B cell (primary cell): Measurements from ENCODE around the gene VAPB. TPM values are rescaled to one million over a fixed set of nuclear protein-coding genes. Genes with fewer than 3 reads are reported as not detected.

Experiments used
- ATAC-seq: fragments of 200-7000 bp; cut with Tn5 transposase; one replicate; pipeline ENCODE4 v1.10.0; 2021; ENCODE audit warnings: low read depth, mild to moderate bottlenecking, moderate number of reproducible peaks, moderate library complexity
- CTCF ChIA-PET: fragments of 350-600 bp; sonication (Branson Sonifier 250); formaldehyde crosslinking; loops from one replicate; lab custom pipeline; 2021; ENCODE audit warnings: antibody characterized with exemption, inconsistent platforms; lab: Charles Lee
- POLR2A ChIA-PET: fragments of 350-600 bp; sonication (Branson Sonifier 250); formaldehyde crosslinking; loops from one replicate; lab custom pipeline; 2021; ENCODE audit warnings: antibody characterized with exemption; lab: Charles Lee
- DNase-seq: peaks from one replicate; pipeline ENCODE4 v3.0.0; 2013
- H2AFZ ChIP-seq: 2 replicates; pipeline ENCODE4 v1.6.1; 2012; ENCODE audit warnings: mild to moderate bottlenecking, low read depth, low read length; ENCODE audit not compliant: insufficient read depth, poor library complexity, severe bottlenecking
- H3K27ac ChIP-seq, 2 donors: 1 replicate in 1 of 2; 2 replicates in 1 of 2; pipeline ENCODE4 v1.5.1; 2012 to 2013; ENCODE audit warnings: low read length in 2 of 2, mild to moderate bottlenecking in 2 of 2, moderate library complexity in 1 of 2
- H3K27me3 ChIP-seq, 4 experiments: fragments of 200-600 bp in 1 of 4; sonication (generic) in 1 of 4; replicated peaks in 1 of 4; 1 replicate in 2 of 4; 2 replicates in 2 of 4; pipeline versions ENCODE4 v1.6.1 to v1.7.0; 2013 to 2016; ENCODE audit warnings: low read length in 3 of 4, mild to moderate bottlenecking in 2 of 4, mixed read lengths in 1 of 4, moderate library complexity in 1 of 4; ENCODE audit not compliant: insufficient read depth in 4 of 4, control insufficient read depth in 3 of 4; ENCODE audit errors: control extremely low read depth in 1 of 4
- H3K36me3 ChIP-seq, 2 experiments: replicated peaks in 1 of 2; 1 replicate in 1 of 2; 2 replicates in 1 of 2; pipeline versions ENCODE4 v1.6.1 to v1.7.1; 2013; ENCODE audit warnings: low read length in 1 of 2; ENCODE audit not compliant: insufficient read depth in 2 of 2, control insufficient read depth in 1 of 2; ENCODE audit errors: control extremely low read depth in 1 of 2, extremely low read depth in 1 of 2
- H3K4me1 ChIP-seq, 2 donors: fragments of 200-600 bp in 1 of 2; sonication (generic) in 1 of 2; 1 replicate in 1 of 2; 2 replicates in 1 of 2; pipeline versions ENCODE4 v1.5.1 to v1.6.1; 2013 to 2017; ENCODE audit warnings: low read length in 2 of 2; ENCODE audit not compliant: control insufficient read depth in 2 of 2, insufficient read depth in 2 of 2
- H3K4me2 ChIP-seq: replicated peaks from 2 replicates; pipeline ENCODE3; 2012; ENCODE audit warnings: mild to moderate bottlenecking, low read depth, low read length; ENCODE audit not compliant: poor library complexity, severe bottlenecking
- H3K4me3 ChIP-seq, 5 experiments: fragments of 200-600 bp in 1 of 5; sonication (generic) in 1 of 5; 1 replicate in 3 of 5; 2 replicates in 2 of 5; pipeline versions ENCODE4 v1.5.1 to v1.7.0; 2011 to 2016; ENCODE audit warnings: low read length in 4 of 5, mild to moderate bottlenecking in 4 of 5, low read depth in 2 of 5, control low read depth in 1 of 5, moderate library complexity in 1 of 5; ENCODE audit not compliant: insufficient read depth in 1 of 5; ENCODE audit errors: control extremely low read depth in 1 of 5, extremely low read depth in 1 of 5
- H3K79me2 ChIP-seq: fragments of 200-600 bp; sonication (generic); one replicate; pipeline ENCODE4 v1.6.0; 2016; ENCODE audit warnings: low read length; ENCODE audit not compliant: control insufficient read depth, insufficient read depth
- H3K9ac ChIP-seq: fragments of 200-600 bp; sonication (generic); 2 replicates; pipeline ENCODE4 v1.6.1; 2017; ENCODE audit warnings: mild to moderate bottlenecking, low read length, moderate library complexity
- H3K9me3 ChIP-seq, 3 donors: one replicate each; pipeline versions ENCODE4 v1.6.1 to v1.7.1; 2013; ENCODE audit warnings: low read length in 2 of 3; ENCODE audit not compliant: control insufficient read depth in 2 of 3, insufficient read depth in 1 of 3; ENCODE audit errors: control extremely low read depth in 1 of 3
- H4K20me1 ChIP-seq: 2 replicates; pipeline ENCODE4 v1.6.0; 2012; ENCODE audit warnings: mild to moderate bottlenecking, low read length; ENCODE audit not compliant: insufficient read depth, control insufficient read depth, poor library complexity, severe bottlenecking
- H3K27ac Mint-ChIP-seq: one replicate; pipeline ENCODE4 v1.8.0; 2021; ENCODE audit warnings: mixed read lengths
- H3K27me3 Mint-ChIP-seq: one replicate; pipeline ENCODE4 v1.8.0; 2021; ENCODE audit warnings: mixed read lengths
- H3K4me1 Mint-ChIP-seq: one replicate; pipeline ENCODE4 v1.8.0; 2021; ENCODE audit warnings: mixed read lengths
- H3K4me3 Mint-ChIP-seq: one replicate; pipeline ENCODE4 v1.8.0; 2021; ENCODE audit warnings: mixed read lengths
- H3K9me3 Mint-ChIP-seq: one replicate; pipeline ENCODE4 v1.8.0; 2022; ENCODE audit warnings: mixed read lengths; ENCODE audit not compliant: insufficient read depth
- EZH2 ChIP-seq: IDR thresholded peaks from 2 replicates; pipeline ENCODE4 v1.6.1; 2012; ENCODE audit warnings: borderline replicate concordance, low read depth, mild to moderate bottlenecking, moderate library complexity, low read length; ENCODE audit not compliant: insufficient read depth, poor library complexity, severe bottlenecking
- WGBS: methylation state at CpG from one replicate; pipeline ENCODE4 v1.1.5; 2013; ENCODE audit warnings: missing lambda C conversion rate; ENCODE audit not compliant: insufficient coverage; 5-methylcytosine and 5-hydroxymethylcytosine counted together
- intact Hi-C: fragments of 100-400 bp; cut with micrococcal nuclease; formaldehyde crosslinking; loops from one replicate; pipeline ENCODE4 v1.10.0; 2022
- polyA plus RNA-seq: library from polyadenylated mRNA; depleted of rRNA; stranded (reverse); fragments of >200 nt; gene quantifications from 2 replicates; pipeline ENCODE4 v1.2.3, GENCODE V29; 2012
- total RNA-seq, 2 donors: library from RNA; stranded (reverse); fragments of 120-200 nt in 1 of 2; gene quantifications; 1 replicate in 1 of 2; 2 replicates in 1 of 2; pipeline versions ENCODE4 v1.2.3 to v1.2.4, GENCODE V29; 2013 to 2022
- TF ChIP-seq, protein P1 (sequence below): fragments of 200-600 bp; IDR thresholded peaks from one replicate; pipeline ENCODE4 v1.8.0; 2022; ENCODE audit warnings: antibody characterized with exemption, mild to moderate bottlenecking

VAPB gene
- total and polyA plus RNA-seq, 2 donors (not counting 1 experiment from before 2014, with no cell fraction given) = 19.5 to 26.4 TPM

- Histone ChIP-seq H4K20me1 (peaks cover 76% of the 10 kb centered on the region), H3K4me1 (peaks cover 34% of the 10 kb centered on the region in 2 donors), H3K9me3 (no peaks in the 10 kb centered on the region), H3K27me3 (no peaks in the 10 kb centered on the region), H2AFZ (no peak overlapping the region), H3K4me3 (no peak overlapping the region), H3K36me3 (peaks cover 0 to 3% of the 10 kb centered on the region in 2 experiments), H3K27ac (no peak overlapping the region), H3K9ac (no peak overlapping the region), H3K4me2 (no peak overlapping the region), H3K79me2 (peaks cover 97% of the 10 kb centered on the region)
- no peak for DNase-seq
- no peaks in the 10 kb centered on the region for H3K9me3 Mint-ChIP-seq
- no peak overlapping the region for H3K4me3 Mint-ChIP-seq
- ChIA-PET CTCF (no interaction called here), POLR2A (no interaction called here)
- WGBS = no CpG with 5 or more reads among the region's 4 CpGs
- no peak for ATAC-seq
- intact Hi-C loops = no loop called here
- H3K27ac Mint-ChIP-seq = no peak overlapping the region
- H3K4me1 Mint-ChIP-seq = peaks cover 38% of the 10 kb centered on the region
- H3K27me3 Mint-ChIP-seq = no peaks in the 10 kb centered on the region
- TF ChIP-seq EZH2 = no peak
- TF ChIP-seq, protein P1, sequence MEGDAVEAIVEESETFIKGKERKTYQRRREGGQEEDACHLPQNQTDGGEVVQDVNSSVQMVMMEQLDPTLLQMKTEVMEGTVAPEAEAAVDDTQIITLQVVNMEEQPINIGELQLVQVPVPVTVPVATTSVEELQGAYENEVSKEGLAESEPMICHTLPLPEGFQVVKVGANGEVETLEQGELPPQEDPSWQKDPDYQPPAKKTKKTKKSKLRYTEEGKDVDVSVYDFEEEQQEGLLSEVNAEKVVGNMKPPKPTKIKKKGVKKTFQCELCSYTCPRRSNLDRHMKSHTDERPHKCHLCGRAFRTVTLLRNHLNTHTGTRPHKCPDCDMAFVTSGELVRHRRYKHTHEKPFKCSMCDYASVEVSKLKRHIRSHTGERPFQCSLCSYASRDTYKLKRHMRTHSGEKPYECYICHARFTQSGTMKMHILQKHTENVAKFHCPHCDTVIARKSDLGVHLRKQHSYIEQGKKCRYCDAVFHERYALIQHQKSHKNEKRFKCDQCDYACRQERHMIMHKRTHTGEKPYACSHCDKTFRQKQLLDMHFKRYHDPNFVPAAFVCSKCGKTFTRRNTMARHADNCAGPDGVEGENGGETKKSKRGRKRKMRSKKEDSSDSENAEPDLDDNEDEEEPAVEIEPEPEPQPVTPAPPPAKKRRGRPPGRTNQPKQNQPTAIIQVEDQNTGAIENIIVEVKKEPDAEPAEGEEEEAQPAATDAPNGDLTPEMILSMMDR = no peak
Measured at GRCh38 chr20:58406422-58407001, 17.5 kb downstream of the VAPB start.

GRCh38 chr20:58407201-58407873, 18.3 kb downstream of the VAPB start:
- Mint-ChIP-seq H3K27ac (no peak overlapping the region), H3K4me1 (peaks cover 38% of the 10 kb centered on the region), H3K27me3 (no peaks in the 10 kb centered on the region), H3K9me3 (no peaks in the 10 kb centered on the region), H3K4me3 (no peak overlapping the region)
- Histone ChIP-seq H3K36me3 (peaks cover 0 to 3% of the 10 kb centered on the region in 2 experiments), H3K4me3 (no peak overlapping the region), H3K9me3 (no peaks in the 10 kb centered on the region), H3K79me2 (peaks cover 97% of the 10 kb centered on the region), H2AFZ (no peak overlapping the region), H4K20me1 (peaks cover 76% of the 10 kb centered on the region), H3K27me3 (no peaks in the 10 kb centered on the region), H3K4me1 (peaks cover 25 to 26% of the 10 kb centered on the region in 2 donors), H3K4me2 (peak overlapping the region; percentile 19), H3K27ac (no peak overlapping the region), H3K9ac (no peak overlapping the region)
- ChIA-PET CTCF (interaction anchor here (0.7 to 1.8 kb wide), 3 partner anchors 18 to 415 kb away, joined by 3 to 4 read pairs (median 3); partner anchors contain the start of gene VAPB), POLR2A (interaction anchor here (0.8 kb wide), 1 partner anchor 14 kb away, joined by 3 read pairs; no protein-coding TSS in a partner anchor)
- DNase-seq (no peak), ATAC-seq (no peak)
- WGBS = no CpG with 5 or more reads among the region's 4 CpGs
- intact Hi-C loops = no loop called here
- TF ChIP-seq EZH2 = no peak
- TF ChIP-seq, protein P1 = no peak
